ENCODE measurements around the gene CALCOCO1. TPM values are rescaled to one million over a fixed set of nuclear protein-coding genes. Genes with fewer than 3 reads are reported as not detected.

Gene CALCOCO1
- total RNA-seq, 4 donors from 2014 or later, result 158 to 385 (median 239) TPM

- ATAC-seq (no peak), DNase-seq (no peak)
- Histone ChIP-seq H3K27ac (no peak overlapping the region), H3K9me3 (no peaks in the 10 kb centered on the region), H3K36me3 (no peaks in the 10 kb centered on the region), H3K4me1 (no peaks in the 10 kb centered on the region), H3K27me3 (peaks cover 0 to 21% (median 18%) of the 10 kb centered on the region in 3 donors), H3K4me3 (no peak overlapping the region)
- TF ChIP-seq POLR2A (IDR thresholded peaks at IDR 0.05) (no peak), CTCF (IDR thresholded peaks at IDR 0.05 in 4 of 5, conservative IDR thresholded peaks at IDR 0.05 in 1 of 5) (no peak)
- intact Hi-C loops (cut with DNase I; ENCODE audit: low total_unique reads) (no loop called here), in situ Hi-C loops (cut with MboI; ENCODE audit: low sequenced_read_pairs in 4 of 4) (no loop called here)
These were observed 34.1 kb upstream of the CALCOCO1 start for GRCh38 chr12:53761306-53761705.

- no peak for TF ChIP-seq CTCF (IDR thresholded peaks at IDR 0.05 in 4 of 5, conservative IDR thresholded peaks at IDR 0.05 in 1 of 5)
- TF ChIP-seq POLR2A (IDR thresholded peaks at IDR 0.05), result no peak
- Histone ChIP-seq H3K27ac (no peak overlapping the region), H3K9me3 (no peaks in the 10 kb centered on the region), H3K4me1 (no peaks in the 10 kb centered on the region), H3K27me3 (peaks cover 0 to 18% (median 16%) of the 10 kb centered on the region in 3 donors), H3K4me3 (no peak overlapping the region), H3K36me3 (no peaks in the 10 kb centered on the region)
- in situ Hi-C loops (cut with MboI; ENCODE audit: low sequenced_read_pairs in 4 of 4), result no loop called here
- intact Hi-C loops (cut with DNase I; ENCODE audit: low total_unique reads), result no loop called here
- DNase-seq (no peak), ATAC-seq (no peak)
These were observed 32.0 kb upstream of the CALCOCO1 start for GRCh38 chr12:53759261-53759660.

DNA sequence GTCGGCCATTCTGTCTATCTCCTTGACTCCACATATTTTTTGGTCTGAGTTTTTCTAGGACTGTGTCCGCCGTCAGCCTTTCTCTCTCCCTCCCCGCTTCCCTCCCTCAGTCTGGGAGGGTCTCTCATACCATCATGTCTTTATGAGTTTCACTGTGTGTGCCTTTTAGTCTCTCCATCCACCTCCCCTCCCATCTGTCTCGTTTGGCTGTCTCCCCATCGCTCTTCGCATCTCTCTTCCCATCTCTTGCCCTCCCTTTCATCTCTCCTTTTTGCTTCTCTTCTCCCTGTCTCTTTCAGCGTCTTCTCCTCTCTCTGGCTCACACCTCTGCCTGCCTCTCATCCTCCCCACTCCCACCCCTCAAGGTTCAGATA lies 31.5 kb upstream of the CALCOCO1 start:
- in situ Hi-C loops (cut with MboI; ENCODE audit: low sequenced_read_pairs in 4 of 4) (no loop called here), intact Hi-C loops (cut with DNase I; ENCODE audit: low total_unique reads) (no loop called here)
- DNase-seq, result no peak
- Histone ChIP-seq H3K27me3 (peaks cover 0 to 19% (median 18%) of the 10 kb centered on the region in 3 donors), H3K36me3 (no peaks in the 10 kb centered on the region), H3K4me1 (no peaks in the 10 kb centered on the region), H3K9me3 (no peaks in the 10 kb centered on the region), H3K27ac (no peak overlapping the region), H3K4me3 (no peak overlapping the region)
- ATAC-seq, result no peak
- TF ChIP-seq POLR2A (IDR thresholded peaks at IDR 0.05) (no peak), CTCF (IDR thresholded peaks at IDR 0.05 in 4 of 5, conservative IDR thresholded peaks at IDR 0.05 in 1 of 5) (no peak)

DNA sequence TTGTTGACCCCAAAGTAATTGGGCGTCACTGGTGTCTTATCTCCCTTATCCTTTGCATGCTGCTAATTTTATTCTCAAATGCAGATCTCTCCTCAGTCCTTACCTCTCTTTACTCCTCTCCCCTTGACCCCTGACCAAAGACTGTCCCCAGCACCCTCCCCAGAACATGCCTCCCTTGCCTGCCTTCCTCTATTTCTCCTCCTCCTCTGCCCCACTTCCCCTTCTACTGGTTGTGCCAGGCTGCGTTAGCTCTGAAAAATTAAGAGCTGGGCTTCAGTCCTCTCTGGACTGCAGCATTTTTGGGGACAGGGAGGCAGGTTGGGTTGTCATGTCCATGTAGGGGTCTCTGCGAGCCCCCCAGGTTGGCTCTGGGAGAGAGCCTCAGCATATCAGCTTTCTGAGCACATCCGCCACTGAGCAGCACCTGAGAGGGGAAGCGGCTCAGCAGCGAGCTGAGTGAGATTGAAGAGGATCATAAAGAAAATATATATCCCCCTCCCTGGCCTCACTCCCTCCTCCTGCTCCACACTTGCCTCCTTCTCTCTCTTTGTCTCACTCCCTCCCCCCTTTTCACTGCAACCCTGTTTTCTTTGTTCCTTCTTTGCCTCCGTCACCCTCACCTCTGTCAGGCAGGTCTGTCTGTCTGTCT lies 31.0 kb upstream of the CALCOCO1 start:
- intact Hi-C loops (cut with DNase I; ENCODE audit: low total_unique reads) (no loop called here), in situ Hi-C loops (cut with MboI; ENCODE audit: low sequenced_read_pairs in 4 of 4) (no loop called here)
- no peak overlapping the region for H3K4me3 ChIP-seq
- no peaks in the 10 kb centered on the region for H3K4me1 ChIP-seq
- TF ChIP-seq POLR2A (IDR thresholded peaks at IDR 0.05) (no peak), CTCF (IDR thresholded peaks at IDR 0.05 in 4 of 5, conservative IDR thresholded peaks at IDR 0.05 in 1 of 5) (no peak)
- no peak overlapping the region for H3K27ac ChIP-seq
- no peaks in the 10 kb centered on the region for H3K9me3 ChIP-seq
- H3K27me3 ChIP-seq, result peaks cover 0 to 19% (median 18%) of the 10 kb centered on the region in 3 donors
- H3K36me3 ChIP-seq, result no peaks in the 10 kb centered on the region
- no peak for DNase-seq
- no peak for ATAC-seq
